Hindlimb muscle (tissue), 1 donor: ENCODE results near the gene GMPR. TPM values are rescaled to one million over a fixed set of nuclear protein-coding genes. Genes with fewer than 3 reads are reported as not detected.
"Not testable (repeated sequence)": the region's sequence is repeated elsewhere in the genome, so short reads cannot be mapped to it uniquely, and the experiment has no call there.

Source experiments
- DNase-seq: peaks from one replicate; pipeline ENCODE4 v3.0.0-alpha.2; 2013
- polyA plus RNA-seq: library from polyadenylated mRNA; unstranded; fragments of 120-200 nt; gene quantifications from one replicate; pipeline ENCODE4 v1.2.1, GENCODE V29; 2013; ENCODE audit not compliant: insufficient read length

GMPR gene
- polyA plus RNA-seq, 1 donor, result 55.0 TPM

- no peak for DNase-seq
These were observed 11.6 kb downstream of the GMPR start for GRCh38 chr6:16249971-16250370.

GRCh38 chr6:16251706-16252105, 13.3 kb downstream of the GMPR start:
- no peak for DNase-seq

DNA sequence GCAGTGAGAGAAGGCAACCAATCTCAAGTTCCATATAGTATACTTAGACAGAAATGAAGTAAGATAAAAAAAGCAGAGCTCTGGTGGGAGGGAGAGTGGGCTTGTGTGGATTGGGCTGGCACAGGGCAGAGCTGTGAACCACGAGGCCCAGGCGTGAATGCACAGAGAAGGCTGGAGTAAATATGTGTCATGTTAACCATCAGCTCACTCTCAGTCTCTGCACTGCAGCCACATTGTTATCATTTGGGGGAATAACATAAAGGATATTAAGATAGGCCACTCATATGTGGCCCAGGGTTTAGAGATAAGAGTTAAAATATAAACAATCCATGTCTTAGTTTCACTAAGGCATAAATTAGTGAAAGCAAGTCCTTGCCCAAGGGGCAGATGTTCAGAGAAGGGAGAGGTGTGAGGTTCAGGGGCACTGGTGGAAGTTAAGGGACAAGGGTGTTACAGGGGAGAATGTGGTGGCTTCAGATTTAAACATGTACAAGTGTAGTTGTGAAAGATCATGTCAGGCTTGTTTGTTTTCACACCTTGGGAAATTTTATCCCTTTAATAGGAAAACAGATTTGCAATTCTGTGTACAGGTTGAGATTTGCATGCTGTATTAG, 14.4 kb downstream of the GMPR start:
- no peak for DNase-seq

GRCh38 chr6:16253399-16254144, 15.2 kb downstream of the GMPR start:
- DNase-seq, result no peak

DNA sequence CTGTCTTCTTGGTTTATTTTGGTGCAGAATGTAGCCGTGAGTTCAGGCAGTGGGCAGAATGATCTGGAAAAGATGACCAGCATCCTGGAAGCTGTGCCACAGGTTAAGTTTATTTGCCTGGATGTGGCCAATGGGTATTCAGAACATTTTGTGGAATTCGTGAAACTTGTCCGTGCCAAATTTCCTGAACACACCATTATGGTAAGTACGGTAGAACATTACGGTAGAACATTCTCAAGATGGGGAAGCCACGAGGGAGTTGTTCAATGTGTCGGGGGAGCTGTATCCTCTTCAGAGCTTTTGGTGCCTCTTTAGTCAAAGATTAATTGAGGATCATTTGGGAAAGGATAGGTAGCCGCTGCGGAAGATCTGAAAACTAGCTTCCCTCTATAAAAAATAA, 16.1 kb downstream of the GMPR start:
- DNase-seq, result no peak

GRCh38 chr6:16256781-16257180, 18.4 kb downstream of the GMPR start:
- no peak for DNase-seq

DNA sequence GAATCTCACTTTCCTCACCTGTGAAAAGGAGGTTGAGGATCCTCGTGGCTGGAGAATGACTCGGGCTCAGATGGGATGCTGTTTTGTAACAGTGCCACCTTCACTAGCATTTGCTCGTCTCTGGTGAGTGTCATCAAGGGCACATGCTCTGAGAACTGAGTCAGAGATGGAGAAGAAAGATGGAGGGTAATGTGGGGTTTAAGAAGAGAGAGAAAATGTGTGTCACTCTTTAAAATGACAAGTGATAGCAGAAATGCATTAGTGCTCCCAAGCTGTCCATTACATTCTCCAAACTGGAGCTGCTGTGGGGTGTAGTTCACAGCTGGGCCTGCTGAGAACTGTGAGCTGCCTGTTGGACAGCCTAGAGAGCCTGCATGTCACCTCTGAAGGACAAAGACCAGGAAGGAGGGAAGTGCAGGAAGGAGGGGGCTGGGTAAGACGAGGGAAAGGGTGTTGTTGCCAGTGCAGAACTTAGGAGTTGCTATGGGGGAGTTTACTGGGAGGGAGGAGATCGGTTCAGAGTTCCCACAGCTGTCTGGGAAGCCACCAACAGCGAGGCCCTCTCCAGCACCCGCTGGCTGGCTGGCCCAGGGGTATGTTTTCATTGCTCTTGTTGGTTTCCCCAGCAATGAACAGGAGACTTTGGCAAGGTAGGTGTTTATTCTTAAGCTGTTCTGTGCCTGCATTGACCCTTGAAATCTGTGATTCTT, 19.8 kb downstream of the GMPR start:
- no peak for DNase-seq

GRCh38 chr6:16258709-16259075, 20.3 kb downstream of the GMPR start:
- no peak for DNase-seq

GRCh38 chr6:16259604-16260003, 21.2 kb downstream of the GMPR start:
- DNase-seq, result not testable (repeated sequence)

DNA sequence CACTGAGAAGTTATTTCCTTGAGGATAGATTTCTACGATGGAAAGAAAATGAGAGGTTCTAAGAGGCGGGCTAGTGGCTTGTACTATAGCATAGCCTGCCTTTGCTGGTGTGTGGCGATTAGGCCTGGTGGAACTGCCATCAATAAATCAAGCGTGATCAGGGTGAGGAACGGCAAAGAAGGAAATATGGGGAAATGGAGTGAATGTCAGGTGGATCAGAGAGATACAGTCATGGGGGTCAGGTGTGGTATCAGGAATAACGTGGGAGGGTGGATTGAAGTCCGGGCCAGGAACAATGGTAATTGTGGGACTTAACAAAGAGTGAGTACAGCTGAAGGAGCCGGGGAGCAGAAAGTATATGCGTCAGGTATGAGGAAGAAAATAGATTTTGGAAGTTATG, 22.2 kb downstream of the GMPR start:
- DNase-seq, result not testable (repeated sequence)

DNA sequence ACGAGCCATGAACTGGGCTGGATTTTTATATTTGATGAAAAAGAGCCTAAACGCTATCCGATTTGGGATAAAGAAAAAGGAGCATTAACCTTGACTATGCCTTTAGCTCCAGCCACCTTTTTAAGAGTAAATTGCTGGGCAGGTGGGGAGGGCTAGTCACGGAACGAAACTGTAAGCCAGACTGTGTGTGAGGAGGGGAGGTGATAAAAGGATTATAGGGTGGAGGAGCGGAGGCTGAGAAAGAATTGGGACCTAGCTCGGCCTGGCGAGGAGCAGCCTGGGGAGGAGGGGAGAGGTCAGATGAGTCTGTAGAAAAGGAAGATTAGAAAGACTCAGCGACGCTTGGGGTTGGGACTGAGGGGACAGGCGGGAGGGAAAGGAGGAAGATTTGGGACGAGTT, 24.4 kb downstream of the GMPR start:
- not testable (repeated sequence) for DNase-seq

DNA sequence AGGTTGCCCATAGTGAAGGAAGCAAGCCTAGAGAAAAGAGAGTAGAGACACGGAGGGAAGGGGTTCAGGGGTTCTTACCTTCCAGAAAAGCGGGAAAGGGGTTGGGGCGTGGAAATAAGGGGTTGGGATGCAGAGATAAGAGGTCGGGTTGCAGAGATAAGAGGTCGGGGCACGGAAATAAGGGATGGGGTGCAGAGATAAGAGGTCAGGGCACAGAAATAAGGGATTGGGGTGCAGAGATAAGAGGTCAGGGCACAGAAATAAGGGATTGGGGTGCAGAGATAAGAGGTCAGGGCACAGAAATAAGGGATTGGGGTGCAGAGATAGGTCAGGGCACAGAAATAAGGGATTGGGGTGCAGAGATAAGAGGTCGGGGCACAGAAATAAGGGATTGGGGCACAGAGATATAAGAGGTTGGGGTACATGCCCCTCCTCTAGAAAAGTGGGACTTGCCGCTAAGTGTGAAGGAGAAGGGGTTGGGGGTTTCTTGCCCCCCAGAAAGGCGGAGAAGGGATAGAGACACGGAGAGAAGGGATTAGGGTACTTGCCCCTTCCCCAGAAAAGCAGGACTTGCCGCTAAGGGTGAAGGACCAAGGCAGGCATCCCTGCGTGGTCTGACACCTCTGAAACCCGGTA, 25.2 kb downstream of the GMPR start:
- not testable (repeated sequence) for DNase-seq

DNA sequence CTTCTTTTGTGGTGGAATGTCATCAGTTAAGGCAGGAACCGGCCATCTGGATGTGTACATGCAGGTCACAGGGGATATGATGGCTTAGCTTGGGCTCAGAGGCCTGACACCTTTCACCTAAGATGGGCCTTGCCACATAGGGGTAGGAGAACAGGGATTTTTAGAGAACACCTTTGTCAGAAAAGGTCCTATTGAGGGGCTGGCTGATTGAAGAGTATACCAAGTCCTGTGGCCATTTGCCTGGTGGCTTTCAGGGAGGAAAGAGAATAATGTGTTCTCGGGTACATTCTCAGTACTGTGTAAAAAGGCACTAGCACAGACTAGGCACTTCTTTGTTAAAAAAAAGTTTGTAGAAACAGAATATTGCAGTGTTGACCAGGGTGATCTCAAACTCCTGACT, 26.4 kb downstream of the GMPR start:
- no peak for DNase-seq

GRCh38 chr6:16265351-16266341, 27.3 kb downstream of the GMPR start:
- no peak for DNase-seq

GRCh38 chr6:16267428-16268263, 29.3 kb downstream of the GMPR start:
- DNase-seq, result no peak

DNA sequence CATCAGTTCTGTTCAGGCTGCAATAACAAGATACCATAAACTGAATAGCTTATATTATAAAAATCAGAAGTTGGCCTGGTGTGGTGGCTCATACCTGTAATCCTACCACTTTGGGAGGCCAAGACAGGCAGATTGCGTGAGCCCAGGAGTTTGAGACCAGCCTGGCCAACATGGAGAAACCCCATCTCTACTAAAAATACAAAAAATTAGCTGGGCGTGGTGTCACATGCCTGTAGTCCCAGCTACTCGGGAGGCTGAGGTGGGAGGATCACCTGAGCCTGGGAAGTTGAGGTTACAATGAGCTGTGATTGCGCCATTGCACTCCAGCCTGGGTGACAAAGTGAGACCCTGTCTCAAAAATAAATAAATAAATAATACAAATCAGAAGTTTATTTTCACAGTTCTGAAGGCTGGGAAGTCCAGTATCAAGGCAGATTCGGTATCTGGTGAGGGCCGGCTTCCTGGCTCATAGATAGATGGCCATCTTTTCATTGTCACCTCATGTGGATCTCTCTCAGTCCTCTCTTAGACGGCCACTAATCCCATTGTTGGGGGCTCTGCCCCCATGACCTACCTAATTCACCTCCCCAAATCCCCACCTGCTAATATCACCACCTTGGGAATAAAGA, 31.2 kb downstream of the GMPR start:
- not testable (repeated sequence) for DNase-seq

- DNase-seq, result no peak
These were observed 31.9 kb downstream of the GMPR start for GRCh38 chr6:16270178-16270794.

DNA sequence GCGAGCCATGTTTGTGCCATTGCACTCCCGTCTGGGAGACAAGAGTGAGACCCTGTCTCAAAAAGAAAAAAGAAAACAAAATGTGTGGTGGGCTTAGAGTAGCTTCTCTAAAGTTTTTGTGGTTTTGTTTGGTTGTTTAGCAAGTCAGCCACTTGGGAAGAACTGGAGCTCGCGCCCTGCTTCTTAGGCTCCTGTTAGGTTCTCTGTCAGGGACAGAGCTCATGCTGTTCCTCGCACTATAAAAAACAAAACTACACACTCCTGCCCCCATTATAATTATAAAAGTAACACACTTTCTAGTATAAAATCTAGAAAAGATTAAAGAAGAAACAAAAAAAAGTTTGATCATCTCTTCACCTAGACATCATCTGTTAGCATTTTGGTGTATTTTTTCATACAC, 33.0 kb downstream of the GMPR start:
- no peak for DNase-seq

DNA sequence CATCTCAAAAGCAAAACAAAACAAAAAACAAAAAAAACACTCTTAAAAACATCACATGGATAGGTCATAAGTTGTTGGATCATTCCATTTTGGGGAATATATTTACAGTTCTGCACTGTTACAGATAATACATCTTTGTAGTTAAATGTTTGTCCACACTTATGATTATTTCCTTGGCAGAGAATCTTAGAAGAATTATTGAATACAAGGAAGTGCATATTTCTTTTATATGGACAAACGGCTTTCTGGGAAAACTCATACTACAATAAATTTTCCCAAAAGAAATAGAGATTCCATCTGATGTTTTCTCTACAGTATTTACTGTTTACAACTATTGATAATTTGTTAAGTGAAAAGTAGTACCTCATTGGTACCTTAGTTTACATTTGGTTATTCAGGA, 33.8 kb downstream of the GMPR start:
- no peak for DNase-seq

- no peak for DNase-seq
These were observed 34.9 kb downstream of the GMPR start for GRCh38 chr6:16273256-16273655.
